Motor neuron (in vitro differentiated cells): Measurements from ENCODE around the gene ABCA2. TPM values are rescaled to one million over a fixed set of nuclear protein-coding genes. Genes with fewer than 3 reads are reported as not detected.
A peak's percentile ranks its signal among the peaks of the same experiment; 100 is the strongest.
"Not testable (repeated sequence)": the region's sequence is repeated elsewhere in the genome, so short reads cannot be mapped to it uniquely, and the experiment has no call there.

Source experiments
- ATAC-seq, 8 experiments: fragments of 200-7000 bp; cut with Tn5 transposase; replicated peaks in 6 of 8; 2 replicates each; pipeline ENCODE4 v1.8.0; 2021; ENCODE audit warnings: mild to moderate bottlenecking in 8 of 8, moderate library complexity in 8 of 8
- H3K27ac ChIP-seq, 2 donors: fragments of 250-450 bp; sonication (Bioruptor Pico); 2 replicates each; pipeline ENCODE4 v1.9.0; 2021; ENCODE audit warnings: antibody characterized with exemption in 2 of 2, mild to moderate bottlenecking in 2 of 2, moderate library complexity in 1 of 2
- H3K4me1 ChIP-seq, 2 donors: fragments of 250-450 bp; sonication (Bioruptor Pico); replicated peaks in 1 of 2; 2 replicates each; pipeline ENCODE4 v1.6.1; 2021; ENCODE audit warnings: antibody characterized with exemption in 2 of 2, mild to moderate bottlenecking in 2 of 2, moderate library complexity in 1 of 2
- H3K4me3 ChIP-seq, 5 donors: fragments of 250-450 bp; sonication (Bioruptor Pico); 2 replicates each; pipeline ENCODE4 v1.9.0; 2021; ENCODE audit warnings: antibody characterized with exemption in 5 of 5, mild to moderate bottlenecking in 5 of 5, moderate library complexity in 4 of 5
- WGBS, 10 experiments: fragments of 450-650 bp; shearing (Covaris generic); methylation state at CpG; one replicate each; pipeline ENCODE4 v1.0.0; 2022; 5-methylcytosine and 5-hydroxymethylcytosine counted together
- in situ Hi-C, 9 experiments: fragments of 400-800 bp; cut with MboI; loops; one replicate each; pipeline ENCODE4 v1.15.0; 2021; ENCODE audit warnings: low sequenced_read_pairs in 9 of 9, low pct_unique_long_range_greater_than_20kb in 2 of 9; ENCODE audit not compliant: unreplicated experiment in 9 of 9
- total RNA-seq, 8 experiments: library from RNA; unstranded; fragments of 300-600 nt; gene quantifications; 2 replicates each; pipeline versions ENCODE4 v1.2.3 to v1.2.4, GENCODE V29; 2022

ABCA2 gene
- total RNA-seq, 8 experiments from 2014 or later: 8.1 to 27.9 (median 18.0) TPM

GRCh38 chr9:137068539-137069507 lies 40.8 kb upstream of the ABCA2 start:
- in situ Hi-C loops: no loop called here
- H3K4me1 ChIP-seq: peaks cover 11 to 15% of the 10 kb centered on the region in 2 donors
- H3K4me3 ChIP-seq: peak overlapping the region in 4 of 5 donors; percentile 38 to 58 (median 48)
- ATAC-seq: no peak
- H3K27ac ChIP-seq: no peak overlapping the region
- WGBS, 10 experiments: 50 to 93% (median 80%) methylated on average over 1 to 4 of the region's 17 CpGs; no CpG with 5 or more reads in 7 of the 10 experiments

- peak in 3 of 8 experiments; percentile 7 to 51 (median 15) for ATAC-seq
- Histone ChIP-seq H3K4me3 (peak overlapping the region in 1 of 5 donors; percentile 58), H3K4me1 (peaks cover 11 to 15% of the 10 kb centered on the region in 2 donors), H3K27ac (no peak overlapping the region)
- in situ Hi-C loops: no loop called here
- WGBS, 10 experiments: 32 to 100% (median 67%) methylated on average over 2 to 6 of the region's 12 CpGs; no CpG with 5 or more reads in 5 of the 10 experiments
Measured at GRCh38 chr9:137067860-137068538, 40.0 kb upstream of the ABCA2 start.

- Histone ChIP-seq H3K4me1 (peaks cover 6 to 10% of the 10 kb centered on the region in 2 donors), H3K27ac (no peak overlapping the region), H3K4me3 (no peak overlapping the region)
- in situ Hi-C loops: no loop called here
- 80 to 99% (median 87%) methylated on average over 4 to 14 of the region's 26 CpGs; no CpG with 5 or more reads in 7 of the 10 experiments for WGBS, 10 experiments
- no peak for ATAC-seq
Measured at GRCh38 chr9:137066096-137066861, 38.2 kb upstream of the ABCA2 start.

GRCh38 chr9:137065336-137065967 lies 37.4 kb upstream of the ABCA2 start:
- Histone ChIP-seq H3K27ac (no peak overlapping the region), H3K4me1 (peaks cover 0 to 4% of the 10 kb centered on the region in 2 donors), H3K4me3 (no peak overlapping the region)
- in situ Hi-C loops: no loop called here
- WGBS, 10 experiments: 87 to 100% (median 100%) methylated on average over 1 to 10 of the region's 23 CpGs; no CpG with 5 or more reads in 5 of the 10 experiments
- no peak for ATAC-seq

- no peak overlapping the region for H3K27ac ChIP-seq
- peaks cover 0 to 4% of the 10 kb centered on the region in 2 donors for H3K4me1 ChIP-seq
- in situ Hi-C loops: no loop called here
- WGBS, 10 experiments: no CpG with 5 or more reads among the region's 12 CpGs
- ATAC-seq: no peak
- H3K4me3 ChIP-seq: no peak overlapping the region
Measured at GRCh38 chr9:137064880-137065164, 36.8 kb upstream of the ABCA2 start.

- in situ Hi-C loops: no loop called here
- peak; percentile 50 to 85 (median 64) for ATAC-seq
- Histone ChIP-seq H3K4me3 (no peak overlapping the region), H3K4me1 (peaks cover 0 to 4% of the 10 kb centered on the region in 2 donors), H3K27ac (no peak overlapping the region)
- WGBS, 10 experiments: 0 to 87% (median 0%) methylated on average over 1 to 10 of the region's 55 CpGs; no CpG with 5 or more reads in 7 of the 10 experiments
Measured at GRCh38 chr9:137064027-137064879, 36.2 kb upstream of the ABCA2 start.

GRCh38 chr9:137063311-137064026 lies 35.4 kb upstream of the ABCA2 start:
- H3K4me1 ChIP-seq: no peaks in the 10 kb centered on the region
- ATAC-seq: peak in 2 of 8 experiments; percentile 1 to 5
- WGBS, 10 experiments: 40 to 100% (median 92%) methylated on average over 1 to 2 of the region's 26 CpGs; no CpG with 5 or more reads in 7 of the 10 experiments
- H3K27ac ChIP-seq: no peak overlapping the region
- no peak overlapping the region for H3K4me3 ChIP-seq
- in situ Hi-C loops: no loop called here

- H3K4me3 ChIP-seq, ATAC-seq, H3K4me1 ChIP-seq, H3K27ac ChIP-seq, in situ Hi-C loops: not testable (repeated sequence)
- WGBS, 10 experiments: 63% methylated on average over 2 of the region's 9 CpGs; no CpG with 5 or more reads in 9 of the 10 experiments
Measured at GRCh38 chr9:137062798-137063197, 34.8 kb upstream of the ABCA2 start.

- in situ Hi-C loops: no loop called here
- WGBS, 10 experiments: 30 to 100% (median 88%) methylated on average over 1 to 10 of the region's 15 CpGs; no CpG with 5 or more reads in 3 of the 10 experiments
- H3K27ac ChIP-seq: no peak overlapping the region
- no peaks in the 10 kb centered on the region for H3K4me1 ChIP-seq
- ATAC-seq: no peak
- H3K4me3 ChIP-seq: no peak overlapping the region
Measured at GRCh38 chr9:137062384-137062783, 34.3 kb upstream of the ABCA2 start.

GRCh38 chr9:137058521-137059234 lies 30.6 kb upstream of the ABCA2 start:
- Histone ChIP-seq H3K27ac (no peak overlapping the region), H3K4me1 (peaks cover 2 to 16% of the 10 kb centered on the region in 2 donors), H3K4me3 (no peak overlapping the region)
- whole genome bisulfite sequencing, 10 experiments: 48 to 100% (median 84%) methylated on average over 1 to 9 of the region's 9 CpGs; no CpG with 5 or more reads in 1 of the 10 experiments
- in situ Hi-C loops: no loop called here
- ATAC-seq: no peak

GRCh38 chr9:137057545-137057944 lies 29.5 kb upstream of the ABCA2 start:
- H3K4me1 ChIP-seq: peaks cover 2 to 23% of the 10 kb centered on the region in 2 donors

More at GRCh38 chr9:137057545-137057944, 29.5 kb upstream of the ABCA2 start:
- in situ Hi-C loops: no loop called here
- Histone ChIP-seq H3K4me3 (no peak overlapping the region), H3K27ac (no peak overlapping the region)
- 26 to 93% (median 63%) methylated on average over 1 to 14 of the region's 16 CpGs; no CpG with 5 or more reads in 3 of the 10 experiments for WGBS, 10 experiments
- no peak for ATAC-seq
